Measurements from ENCODE around the gene SCAANT1. TPM values are rescaled to one million over a fixed set of nuclear protein-coding genes. Genes with fewer than 3 reads are reported as not detected.

The SCAANT1 gene
- total and polyA plus RNA-seq, 2 of the 8 experiments (the other 6 are each of a cell fraction or from before 2014, with no cell fraction given) = not detected

DNA sequence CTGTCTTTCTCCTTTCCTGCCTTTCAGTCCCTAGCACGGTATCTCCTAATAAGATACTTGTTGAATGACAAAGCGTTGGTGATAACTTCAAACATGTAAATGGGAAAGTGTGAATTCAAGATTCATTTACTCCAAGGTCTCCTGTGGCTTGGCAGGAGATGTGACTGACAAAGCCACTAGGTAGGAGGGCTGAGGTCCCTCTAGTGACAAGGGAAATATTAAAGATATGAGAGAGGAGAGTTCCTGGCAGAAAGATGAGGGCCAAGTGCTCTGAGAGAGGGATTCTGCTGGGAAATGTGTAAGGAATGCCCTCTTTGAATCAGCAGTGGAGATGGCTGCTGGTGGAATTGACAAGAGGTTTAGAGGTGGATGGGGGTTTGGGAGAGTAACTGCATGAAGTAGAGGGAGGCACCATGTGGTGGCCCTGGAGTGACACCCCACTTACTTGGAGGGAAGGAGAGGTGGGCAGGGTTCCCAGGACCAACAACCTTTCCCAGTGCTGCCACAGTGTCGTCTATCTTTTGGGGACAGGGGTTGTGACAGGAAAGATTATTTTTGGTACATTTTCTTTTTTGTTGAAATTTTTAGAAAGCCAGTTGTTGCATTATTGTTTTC is 43.0 kb upstream of the SCAANT1 start (continued):
- TF ChIP-seq SIRT6 (IDR thresholded peaks at IDR 0.05; ENCODE audit: low read length) = no peak
- TF ChIP-seq HDAC6 (IDR thresholded peaks at IDR 0.05; ENCODE audit: low read depth, low read length) = no peak
- no peak for TF ChIP-seq JUN (IDR thresholded peaks at IDR 0.05; ENCODE audit: low read depth, low read length)
- no peak for TF ChIP-seq EGR1 (IDR thresholded peaks at IDR 0.05; ENCODE audit: borderline replicate concordance, low read depth, low read length)
